Measurements from ENCODE around the gene COL4A6.

Gene COL4A6

GRCh38 chrX:108267557-108267956 is 170.7 kb downstream of the COL4A6 start:
- no peak for DNase-seq

GRCh38 chrX:108264376-108264775 is 173.8 kb downstream of the COL4A6 start:
- no peak for DNase-seq

- no peak for DNase-seq
These were observed 176.5 kb downstream of the COL4A6 start for GRCh38 chrX:108261549-108262203.

GRCh38 chrX:108257556-108257955 is 180.7 kb downstream of the COL4A6 start:
- no peak for DNase-seq

- DNase-seq = no peak
These were observed 183.6 kb downstream of the COL4A6 start for GRCh38 chrX:108254636-108255035.

- peak; percentile 91 for DNase-seq
These were observed 187.3 kb downstream of the COL4A6 start for GRCh38 chrX:108250654-108251579.

- DNase-seq = no peak
These were observed 191.8 kb downstream of the COL4A6 start for GRCh38 chrX:108246304-108246954.

GRCh38 chrX:108245462-108245861 is 192.8 kb downstream of the COL4A6 start:
- DNase-seq = no peak

GRCh38 chrX:108235986-108236385 is 202.2 kb downstream of the COL4A6 start:
- DNase-seq = no peak

- DNase-seq = no peak
These were observed 207.6 kb downstream of the COL4A6 start for GRCh38 chrX:108230574-108230973.

GRCh38 chrX:108224727-108225621 is 213.2 kb downstream of the COL4A6 start:
- peak; percentile 83 for DNase-seq

GRCh38 chrX:108224218-108224617 is 214.0 kb downstream of the COL4A6 start:
- no peak for DNase-seq

GRCh38 chrX:108223585-108223984 is 214.6 kb downstream of the COL4A6 start:
- no peak for DNase-seq

- DNase-seq = no peak
These were observed 216.8 kb downstream of the COL4A6 start for GRCh38 chrX:108221301-108221864.

- DNase-seq = no peak
These were observed 218.1 kb downstream of the COL4A6 start for GRCh38 chrX:108219949-108220601.

GRCh38 chrX:108217876-108218275 is 220.3 kb downstream of the COL4A6 start:
- DNase-seq = no peak

GRCh38 chrX:108216919-108217571 is 221.2 kb downstream of the COL4A6 start:
- DNase-seq = peak; percentile 12

GRCh38 chrX:108216405-108216804 is 221.8 kb downstream of the COL4A6 start:
- no peak for DNase-seq

GRCh38 chrX:108211301-108211700 is 226.9 kb downstream of the COL4A6 start:
- no peak for DNase-seq

- no peak for DNase-seq
These were observed 229.1 kb downstream of the COL4A6 start for GRCh38 chrX:108209006-108209554.

- no peak for DNase-seq
These were observed 234.7 kb downstream of the COL4A6 start for GRCh38 chrX:108203540-108203939.

Data from eye (tissue), 1 donor.